ENCODE results near the gene PEAK3. TPM values are rescaled to one million over a fixed set of nuclear protein-coding genes. Genes with fewer than 3 reads are reported as not detected.

PEAK3 gene
- total and polyA plus RNA-seq, 2 experiments from 2014 or later = 0.15 TPM; not detected in 1

GRCh38 chr19:2251106-2252054 lies 30.6 kb downstream of the PEAK3 start:
- Histone ChIP-seq H4K20me1 (ENCODE audit: insufficient read depth, poor library complexity, severe bottlenecking) (no peaks in the 10 kb centered on the region), H3K4me2 (no peak overlapping the region), H3K79me2 (no peaks in the 10 kb centered on the region), H3K27me3 (no peaks in the 10 kb centered on the region), H3K9me3 (ENCODE audit: low read depth) (no peaks in the 10 kb centered on the region), H3K36me3 (replicated peaks; ENCODE audit: insufficient read depth, low read depth) (no peaks in the 10 kb centered on the region), H3K27ac (no peak overlapping the region), H2AFZ (no peak overlapping the region), H3K9me2 (replicated peaks; ENCODE audit: insufficient read depth) (no peaks in the 10 kb centered on the region), H3K4me3 (no peak overlapping the region), H3K4me1 (ENCODE audit: insufficient read depth) (peaks cover 13% of the 10 kb centered on the region)
- WGBS (ENCODE audit: low lambda C conversion rate, missing lambda C conversion rate) = over 99% methylated on average over 99 of the region's 125 CpGs
- DNase-seq (ENCODE audit: low spot score) = no peak
- TF ChIP-seq EZH2phosphoT487 (IDR thresholded peaks at IDR 0.05; ENCODE audit: low read depth, severe bottlenecking, unreplicated experiment) (no peak), CTCF (IDR thresholded peaks at IDR 0.05; ENCODE audit: poor library complexity) (no peak), EZH2 (IDR thresholded peaks at IDR 0.05; ENCODE audit: borderline replicate concordance) (no peak)

- H4K20me1 ChIP-seq (ENCODE audit: insufficient read depth, poor library complexity, severe bottlenecking) = no peaks in the 10 kb centered on the region
- no peak overlapping the region for H2AFZ ChIP-seq
- no peaks in the 10 kb centered on the region for H3K27me3 ChIP-seq
- H3K9me2 ChIP-seq (replicated peaks; ENCODE audit: insufficient read depth) = no peaks in the 10 kb centered on the region
- no peak overlapping the region for H3K4me2 ChIP-seq
- no peak overlapping the region for H3K27ac ChIP-seq
- over 99% methylated on average over 27 of the region's 40 CpGs for WGBS (ENCODE audit: low lambda C conversion rate, missing lambda C conversion rate)
- no peak for TF ChIP-seq EZH2phosphoT487 (IDR thresholded peaks at IDR 0.05; ENCODE audit: low read depth, severe bottlenecking, unreplicated experiment)
- no peak for TF ChIP-seq CTCF (IDR thresholded peaks at IDR 0.05; ENCODE audit: poor library complexity)
- TF ChIP-seq EZH2 (IDR thresholded peaks at IDR 0.05; ENCODE audit: borderline replicate concordance) = no peak
- no peak overlapping the region for H3K4me3 ChIP-seq
- H3K79me2 ChIP-seq = no peaks in the 10 kb centered on the region
- peaks cover 13% of the 10 kb centered on the region for H3K4me1 ChIP-seq (ENCODE audit: insufficient read depth)
- no peaks in the 10 kb centered on the region for H3K9me3 ChIP-seq (ENCODE audit: low read depth)
- DNase-seq (ENCODE audit: low spot score) = no peak
- H3K36me3 ChIP-seq (replicated peaks; ENCODE audit: insufficient read depth, low read depth) = no peaks in the 10 kb centered on the region
Observed at GRCh38 chr19:2250766-2251105, 31.2 kb downstream of the PEAK3 start.

GRCh38 chr19:2249880-2250765 lies 31.9 kb downstream of the PEAK3 start:
- DNase-seq (ENCODE audit: low spot score) = no peak
- peaks cover 5% of the 10 kb centered on the region for H3K79me2 ChIP-seq
- WGBS (ENCODE audit: low lambda C conversion rate, missing lambda C conversion rate) = 92% methylated on average over 29 of the region's 43 CpGs
- no peak overlapping the region for H3K27ac ChIP-seq
- no peaks in the 10 kb centered on the region for H3K9me3 ChIP-seq (ENCODE audit: low read depth)
- H3K4me3 ChIP-seq = no peak overlapping the region
- H3K36me3 ChIP-seq (replicated peaks; ENCODE audit: insufficient read depth, low read depth) = no peaks in the 10 kb centered on the region
- H4K20me1 ChIP-seq (ENCODE audit: insufficient read depth, poor library complexity, severe bottlenecking) = peaks cover 3% of the 10 kb centered on the region
- no peaks in the 10 kb centered on the region for H3K27me3 ChIP-seq
- no peak overlapping the region for H3K4me2 ChIP-seq
- no peaks in the 10 kb centered on the region for H3K9me2 ChIP-seq (replicated peaks; ENCODE audit: insufficient read depth)
- peaks cover 13% of the 10 kb centered on the region for H3K4me1 ChIP-seq (ENCODE audit: insufficient read depth)
- TF ChIP-seq EZH2phosphoT487 (IDR thresholded peaks at IDR 0.05; ENCODE audit: low read depth, severe bottlenecking, unreplicated experiment) = no peak
- no peak for TF ChIP-seq CTCF (IDR thresholded peaks at IDR 0.05; ENCODE audit: poor library complexity)
- TF ChIP-seq EZH2 (IDR thresholded peaks at IDR 0.05; ENCODE audit: borderline replicate concordance) = no peak
- no peak overlapping the region for H2AFZ ChIP-seq

All from hepatocyte (in vitro differentiated cells).